Neural cell (in vitro differentiated cells): ENCODE measurements around the gene DDX52. TPM values are rescaled to one million over a fixed set of nuclear protein-coding genes. Genes with fewer than 3 reads are reported as not detected.

ENCODE experiments used
- H2AFZ ChIP-seq: fragments of 200-600, 300-800 bp; sonication (generic), shearing (Covaris generic); 2 replicates; pipeline ENCODE4 v1.6.0; 2014; ENCODE audit warnings: low read depth, mild to moderate bottlenecking, antibody characterized with exemption, low read length, moderate library complexity
- H3F3A ChIP-seq: fragments of 200-600 bp; shearing (Covaris generic); 2 replicates; pipeline ENCODE4 v1.6.1; 2016; ENCODE audit warnings: mild to moderate bottlenecking, moderate library complexity, mixed read lengths, antibody characterized with exemption, low read length; ENCODE audit not compliant: insufficient read depth, poor library complexity, severe bottlenecking
- H3K27ac ChIP-seq: fragments of 200-600, 300-800 bp; sonication (generic), shearing (Covaris generic); 2 replicates; pipeline ENCODE4 v1.5.1; 2014; ENCODE audit warnings: mild to moderate bottlenecking, low read length, moderate library complexity
- H3K27me3 ChIP-seq: fragments of 300-800, 200-600 bp; sonication (generic), shearing (Covaris generic); 2 replicates; pipeline ENCODE4 v1.6.0; 2014; ENCODE audit warnings: mild to moderate bottlenecking, low read depth, low read length, moderate library complexity; ENCODE audit not compliant: insufficient read depth
- H3K36me3 ChIP-seq: fragments of 300-800, 200-600 bp; sonication (generic), shearing (Covaris generic); 2 replicates; pipeline ENCODE4 v1.5.1; 2014; ENCODE audit warnings: mild to moderate bottlenecking, antibody characterized with exemption, low read length, moderate library complexity; ENCODE audit not compliant: insufficient read depth
- H3K4me2 ChIP-seq: fragments of 300-800, 200-600 bp; sonication (generic), shearing (Covaris generic); 2 replicates; pipeline ENCODE4 v1.6.0; 2014; ENCODE audit warnings: mild to moderate bottlenecking, low read length
- H3K4me3 ChIP-seq: fragments of 300-800, 200-600 bp; sonication (generic), shearing (Covaris generic); 2 replicates; pipeline ENCODE4 v1.5.1; 2014; ENCODE audit warnings: mild to moderate bottlenecking, low read length, moderate library complexity
- H3K79me2 ChIP-seq: fragments of 200-600 bp; shearing (Covaris generic); replicated peaks from 2 replicates; pipeline ENCODE4 v1.6.0; 2014; ENCODE audit warnings: mild to moderate bottlenecking, low read length, moderate library complexity; ENCODE audit not compliant: insufficient read depth
- H3K9ac ChIP-seq: fragments of 300-800, 200-600 bp; sonication (generic), shearing (Covaris generic); 2 replicates; pipeline ENCODE4 v1.6.1; 2016; ENCODE audit warnings: mild to moderate bottlenecking, low read length, mixed read lengths
- H3K9me2 ChIP-seq: fragments of 200-600 bp; shearing (Covaris generic); 2 replicates; pipeline ENCODE4 v1.6.1; 2016; ENCODE audit warnings: mild to moderate bottlenecking, low read length, mixed read lengths; ENCODE audit not compliant: insufficient read depth
- H3K9me3 ChIP-seq: fragments of 200-600, 300-800 bp; sonication (generic), shearing (Covaris generic); 2 replicates; pipeline ENCODE4 v1.6.1; 2016; ENCODE audit warnings: mild to moderate bottlenecking, mixed run types, low read length, moderate library complexity, mixed read lengths
- H4K20me1 ChIP-seq: fragments of 200-600 bp; shearing (Covaris generic); 2 replicates; pipeline ENCODE4 v1.6.1; 2016; ENCODE audit warnings: mild to moderate bottlenecking, mixed run types; ENCODE audit not compliant: insufficient read depth
- CTCF ChIP-seq: fragments of 450-650 bp; IDR thresholded peaks from 2 replicates; pipeline ENCODE4 v1.5.1; 2014; ENCODE audit warnings: antibody characterized with exemption, mild to moderate bottlenecking, moderate library complexity; ENCODE audit not compliant: poor library complexity, severe bottlenecking
- EP300 ChIP-seq: fragments of 450-650 bp; conservative IDR thresholded peaks from 2 replicates; pipeline ENCODE4 v1.6.1; 2014; ENCODE audit warnings: antibody characterized with exemption, mild to moderate bottlenecking, moderate library complexity; ENCODE audit not compliant: poor library complexity, severe bottlenecking
- EZH2 ChIP-seq: fragments of 200-600, 300-800 bp; shearing (Covaris generic), sonication (generic); IDR thresholded peaks from 2 replicates; pipeline ENCODE4 v1.6.1; 2014; ENCODE audit warnings: antibody characterized with exemption, low read length, borderline replicate concordance, mild to moderate bottlenecking; ENCODE audit not compliant: insufficient read depth, poor library complexity, severe bottlenecking
- MXI1 ChIP-seq: fragments of 450-650 bp; conservative IDR thresholded peaks from 2 replicates; pipeline ENCODE4 v1.6.1; 2014; ENCODE audit warnings: antibody characterized with exemption, mild to moderate bottlenecking; ENCODE audit not compliant: poor library complexity, severe bottlenecking
- POLR2AphosphoS5 ChIP-seq: IDR thresholded peaks from 2 replicates; pipeline ENCODE4 v1.6.1; 2012
- RAD21 ChIP-seq: fragments of 450-650 bp; conservative IDR thresholded peaks from 2 replicates; pipeline ENCODE4 v1.6.1; 2014; ENCODE audit warnings: antibody characterized with exemption, mild to moderate bottlenecking, moderate library complexity
- REST ChIP-seq: IDR thresholded peaks from 2 replicates; pipeline ENCODE4 v1.6.1; 2012; ENCODE audit warnings: borderline replicate concordance
- SMC3 ChIP-seq: fragments of 450-650 bp; conservative IDR thresholded peaks from 2 replicates; pipeline ENCODE4 v1.6.1; 2014; ENCODE audit warnings: antibody characterized with exemption, mild to moderate bottlenecking, moderate library complexity; ENCODE audit not compliant: poor library complexity
- TAF1 ChIP-seq: IDR thresholded peaks from 2 replicates; pipeline ENCODE4 v1.6.1; 2012; ENCODE audit warnings: low read depth
- polyA plus RNA-seq: library from polyadenylated mRNA; depleted of rRNA; stranded (reverse); fragments of >200 nt; gene quantifications from 2 replicates; pipeline ENCODE4 v1.2.3, GENCODE V29; 2014

DDX52 gene
- polyA plus RNA-seq, 1 donor from 2014 or later = 29.7 TPM

- no peak overlapping the region for H3K4me3 ChIP-seq
- TF ChIP-seq EZH2 (no peak), REST (no peak), SMC3 (no peak), POLR2AphosphoS5 (no peak), RAD21 (no peak)
- no peaks in the 10 kb centered on the region for H4K20me1 ChIP-seq
- no peaks in the 10 kb centered on the region for H3K9me3 ChIP-seq
- H2AFZ ChIP-seq = no peak overlapping the region
- H3K36me3 ChIP-seq = no peaks in the 10 kb centered on the region
- no peaks in the 10 kb centered on the region for H3K9me2 ChIP-seq
- no peak overlapping the region for H3K27ac ChIP-seq
- H3K79me2 ChIP-seq = no peaks in the 10 kb centered on the region
- H3K27me3 ChIP-seq = no peaks in the 10 kb centered on the region
- no peaks in the 10 kb centered on the region for H3F3A ChIP-seq
- no peak overlapping the region for H3K9ac ChIP-seq
- H3K4me2 ChIP-seq = no peak overlapping the region
Measured at GRCh38 chr17:37671028-37671823, 28.0 kb upstream of the DDX52 start.

- Histone ChIP-seq H3K36me3 (no peaks in the 10 kb centered on the region), H3K4me2 (no peak overlapping the region), H3K27ac (no peak overlapping the region), H3F3A (no peaks in the 10 kb centered on the region), H3K4me3 (no peak overlapping the region), H3K79me2 (no peaks in the 10 kb centered on the region), H3K27me3 (no peaks in the 10 kb centered on the region), H3K9me2 (no peaks in the 10 kb centered on the region), H3K9me3 (no peaks in the 10 kb centered on the region), H2AFZ (no peak overlapping the region), H4K20me1 (no peaks in the 10 kb centered on the region), H3K9ac (no peak overlapping the region)
- TF ChIP-seq EZH2 = no peak
Measured at GRCh38 chr17:37667039-37667438, 23.8 kb upstream of the DDX52 start.

- TF ChIP-seq REST (no peak), CTCF (no peak), POLR2AphosphoS5 (no peak), SMC3 (no peak), MXI1 (no peak), RAD21 (no peak), EZH2 (no peak), EP300 (no peak), TAF1 (no peak)
Measured at GRCh38 chr17:37664214-37664613, 21.0 kb upstream of the DDX52 start.

More at GRCh38 chr17:37664214-37664613, 21.0 kb upstream of the DDX52 start:
- Histone ChIP-seq H3K9ac (no peak overlapping the region), H3K36me3 (no peaks in the 10 kb centered on the region), H3F3A (no peaks in the 10 kb centered on the region), H3K27ac (no peak overlapping the region), H2AFZ (no peak overlapping the region), H3K79me2 (no peaks in the 10 kb centered on the region), H3K4me3 (no peak overlapping the region), H4K20me1 (no peaks in the 10 kb centered on the region), H3K27me3 (no peaks in the 10 kb centered on the region), H3K4me2 (no peak overlapping the region), H3K9me3 (no peaks in the 10 kb centered on the region), H3K9me2 (no peaks in the 10 kb centered on the region)
